Osteoblast (primary cell): ENCODE data around the gene RAI1. TPM values are rescaled to one million over a fixed set of nuclear protein-coding genes. Genes with fewer than 3 reads are reported as not detected.

Source experiments
- DNase-seq: peaks from one replicate; pipeline ENCODE4 v3.0.0; 2011; ENCODE audit warnings: low spot score, mixed read lengths; ENCODE audit not compliant: insufficient read length; ENCODE audit errors: missing footprints
- H2AFZ ChIP-seq: 2 replicates; pipeline ENCODE4 v1.6.0; 2011; ENCODE audit warnings: mild to moderate bottlenecking, low read length
- H3K27ac ChIP-seq: 2 replicates; pipeline ENCODE4 v1.5.1; 2011; ENCODE audit warnings: mild to moderate bottlenecking, low read depth, low read length, moderate library complexity
- H3K27me3 ChIP-seq: 2 replicates; pipeline ENCODE4 v1.6.0; 2012; ENCODE audit warnings: mild to moderate bottlenecking, control low read depth, inconsistent platforms, low read length, moderate library complexity; ENCODE audit not compliant: insufficient read depth
- H3K36me3 ChIP-seq: 2 replicates; pipeline ENCODE4 v1.5.1; 2011; ENCODE audit warnings: mild to moderate bottlenecking, low read length, control low read depth, moderate library complexity; ENCODE audit not compliant: insufficient read depth
- H3K4me1 ChIP-seq: 2 replicates; pipeline ENCODE4 v1.5.1; 2011; ENCODE audit warnings: mild to moderate bottlenecking, low read length, control low read depth, moderate library complexity; ENCODE audit not compliant: insufficient read depth
- H3K4me2 ChIP-seq: 2 replicates; pipeline ENCODE4 v1.6.0; 2011; ENCODE audit warnings: mild to moderate bottlenecking, low read length; ENCODE audit not compliant: insufficient read depth
- H3K4me3 ChIP-seq: fragments of 200-600 bp; sonication (generic); 3 replicates; pipeline ENCODE4 v1.5.1; 2012; ENCODE audit warnings: mild to moderate bottlenecking, low read length, inconsistent platforms; ENCODE audit not compliant: insufficient read depth
- H3K79me2 ChIP-seq: 2 replicates; pipeline ENCODE4 v1.6.0; 2012; ENCODE audit warnings: mild to moderate bottlenecking, low read length, control low read depth, inconsistent platforms; ENCODE audit not compliant: insufficient read depth
- H3K9me3 ChIP-seq: 2 replicates; pipeline ENCODE4 v1.5.1; 2011; ENCODE audit warnings: low read depth, low read length, control low read depth
- H4K20me1 ChIP-seq: 2 replicates; pipeline ENCODE4 v1.6.0; 2012; ENCODE audit warnings: mild to moderate bottlenecking, low read length, control low read depth; ENCODE audit not compliant: insufficient read depth
- CTCF ChIP-seq: IDR thresholded peaks from 2 replicates; pipeline ENCODE4 v1.5.1; 2011; ENCODE audit warnings: mild to moderate bottlenecking, low read depth, low read length, moderate library complexity; ENCODE audit errors: extremely low read depth
- total RNA-seq: library from RNA; depleted of rRNA; stranded (reverse); fragments of >200 nt; gene quantifications from 2 replicates; pipeline ENCODE4 v1.2.3, GENCODE V29; 2012

Gene RAI1
- total RNA-seq, 1 donor: 15.6 TPM

- H3K27me3 ChIP-seq: no peaks in the 10 kb centered on the region
- H4K20me1 ChIP-seq: peaks cover 50% of the 10 kb centered on the region
Measured at GRCh38 chr17:17795296-17795695, 114.0 kb downstream of the RAI1 start.

GRCh38 chr17:17795946-17796786 lies 114.9 kb downstream of the RAI1 start:
- Histone ChIP-seq H3K36me3 (peaks cover 8% of the 10 kb centered on the region), H3K4me2 (no peak overlapping the region), H2AFZ (no peak overlapping the region), H3K9me3 (no peaks in the 10 kb centered on the region), H3K27me3 (no peaks in the 10 kb centered on the region), H3K4me1 (no peaks in the 10 kb centered on the region), H3K27ac (no peak overlapping the region), H4K20me1 (peaks cover 46% of the 10 kb centered on the region), H3K4me3 (no peak overlapping the region), H3K79me2 (peaks cover 11% of the 10 kb centered on the region)
- no peak for TF ChIP-seq CTCF
- DNase-seq: no peak

More at GRCh38 chr17:17795296-17795695, 114.0 kb downstream of the RAI1 start:
- DNase-seq: no peak
- H3K4me2 ChIP-seq: no peak overlapping the region
- H3K9me3 ChIP-seq: no peaks in the 10 kb centered on the region
- no peak for TF ChIP-seq CTCF
- H3K79me2 ChIP-seq: peaks cover 14% of the 10 kb centered on the region
- H2AFZ ChIP-seq: no peak overlapping the region
- H3K27ac ChIP-seq: no peak overlapping the region
- peaks cover 8% of the 10 kb centered on the region for H3K36me3 ChIP-seq
- H3K4me3 ChIP-seq: no peak overlapping the region
- H3K4me1 ChIP-seq: no peaks in the 10 kb centered on the region

GRCh38 chr17:17796787-17797061 lies 115.5 kb downstream of the RAI1 start:
- no peaks in the 10 kb centered on the region for H3K27me3 ChIP-seq
- no peak overlapping the region for H3K4me2 ChIP-seq
- TF ChIP-seq CTCF: no peak
- no peaks in the 10 kb centered on the region for H3K9me3 ChIP-seq
- peaks cover 8% of the 10 kb centered on the region for H3K36me3 ChIP-seq
- no peak overlapping the region for H3K4me3 ChIP-seq
- peaks cover 5% of the 10 kb centered on the region for H3K79me2 ChIP-seq
- H3K4me1 ChIP-seq: no peaks in the 10 kb centered on the region
- DNase-seq: no peak
- no peak overlapping the region for H3K27ac ChIP-seq
- no peak overlapping the region for H2AFZ ChIP-seq
- H4K20me1 ChIP-seq: peaks cover 43% of the 10 kb centered on the region

GRCh38 chr17:17797119-17797809 lies 116.0 kb downstream of the RAI1 start:
- no peak overlapping the region for H3K4me3 ChIP-seq
- H3K4me2 ChIP-seq: no peak overlapping the region
- H3K9me3 ChIP-seq: no peaks in the 10 kb centered on the region
- H2AFZ ChIP-seq: no peak overlapping the region
- H3K36me3 ChIP-seq: peaks cover 8% of the 10 kb centered on the region
- no peak for TF ChIP-seq CTCF
- H4K20me1 ChIP-seq: peaks cover 37% of the 10 kb centered on the region
- H3K27me3 ChIP-seq: no peaks in the 10 kb centered on the region
- peaks cover under 1% of the 10 kb centered on the region for H3K79me2 ChIP-seq
- H3K4me1 ChIP-seq: no peaks in the 10 kb centered on the region
- no peak overlapping the region for H3K27ac ChIP-seq
- DNase-seq: no peak
